ENCODE results near the gene SLCO3A1.

DNA sequence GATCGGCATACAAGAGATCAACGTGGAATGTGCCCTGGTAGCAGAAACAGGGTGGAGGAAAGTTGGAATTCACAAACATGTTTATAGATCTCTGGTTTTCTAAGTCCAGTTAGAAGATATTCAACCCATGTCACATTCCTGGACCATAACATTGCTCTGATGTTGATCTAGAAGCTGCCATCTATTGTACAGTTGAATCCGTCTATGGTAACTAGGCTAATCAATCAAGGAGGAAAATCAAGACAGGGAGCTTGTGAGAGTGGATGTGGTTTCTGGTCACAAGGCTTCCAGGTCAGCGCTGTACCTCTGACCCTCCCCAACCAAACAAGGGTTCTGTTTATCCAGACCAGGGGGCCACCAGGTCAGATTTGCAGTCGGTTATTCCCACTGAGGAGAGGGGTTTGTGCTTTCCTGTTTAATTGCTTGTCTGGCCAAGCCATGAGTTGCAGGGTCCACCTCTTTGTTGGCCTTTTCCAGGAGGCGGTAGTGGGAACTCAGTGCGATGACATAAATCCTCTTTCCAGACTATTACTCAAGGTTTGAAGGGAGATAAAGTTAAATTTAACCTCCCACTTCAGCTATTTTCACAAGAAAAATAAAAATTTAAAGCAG, 130.3 kb downstream of the SLCO3A1 start:
- TF ChIP-seq, protein P1, sequence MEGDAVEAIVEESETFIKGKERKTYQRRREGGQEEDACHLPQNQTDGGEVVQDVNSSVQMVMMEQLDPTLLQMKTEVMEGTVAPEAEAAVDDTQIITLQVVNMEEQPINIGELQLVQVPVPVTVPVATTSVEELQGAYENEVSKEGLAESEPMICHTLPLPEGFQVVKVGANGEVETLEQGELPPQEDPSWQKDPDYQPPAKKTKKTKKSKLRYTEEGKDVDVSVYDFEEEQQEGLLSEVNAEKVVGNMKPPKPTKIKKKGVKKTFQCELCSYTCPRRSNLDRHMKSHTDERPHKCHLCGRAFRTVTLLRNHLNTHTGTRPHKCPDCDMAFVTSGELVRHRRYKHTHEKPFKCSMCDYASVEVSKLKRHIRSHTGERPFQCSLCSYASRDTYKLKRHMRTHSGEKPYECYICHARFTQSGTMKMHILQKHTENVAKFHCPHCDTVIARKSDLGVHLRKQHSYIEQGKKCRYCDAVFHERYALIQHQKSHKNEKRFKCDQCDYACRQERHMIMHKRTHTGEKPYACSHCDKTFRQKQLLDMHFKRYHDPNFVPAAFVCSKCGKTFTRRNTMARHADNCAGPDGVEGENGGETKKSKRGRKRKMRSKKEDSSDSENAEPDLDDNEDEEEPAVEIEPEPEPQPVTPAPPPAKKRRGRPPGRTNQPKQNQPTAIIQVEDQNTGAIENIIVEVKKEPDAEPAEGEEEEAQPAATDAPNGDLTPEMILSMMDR (IDR thresholded peaks at IDR 0.05) = no peak
- no peak for TF ChIP-seq POLR2A (IDR thresholded peaks at IDR 0.05)
